ELR (cell line): ENCODE measurements around the gene CYB5R3.
"Not testable (repeated sequence)": the region's sequence is repeated elsewhere in the genome, so short reads cannot be mapped to it uniquely, and the experiment has no call there.

Source experiments
- DNase-seq: peaks from one replicate; pipeline ENCODE4 v3.0.0-alpha.2; 2015; ENCODE audit warnings: low read depth

CYB5R3 gene

GRCh38 chr22:42678894-42679293 is 29.7 kb upstream of the CYB5R3 start:
- no peak for DNase-seq

GRCh38 chr22:42677936-42678335 is 28.7 kb upstream of the CYB5R3 start:
- DNase-seq, result not testable (repeated sequence)

GRCh38 chr22:42676059-42676607 is 26.9 kb upstream of the CYB5R3 start:
- no peak for DNase-seq

GRCh38 chr22:42673898-42674401 is 24.8 kb upstream of the CYB5R3 start:
- no peak for DNase-seq

GRCh38 chr22:42673071-42673470 is 23.9 kb upstream of the CYB5R3 start:
- not testable (repeated sequence) for DNase-seq

DNA sequence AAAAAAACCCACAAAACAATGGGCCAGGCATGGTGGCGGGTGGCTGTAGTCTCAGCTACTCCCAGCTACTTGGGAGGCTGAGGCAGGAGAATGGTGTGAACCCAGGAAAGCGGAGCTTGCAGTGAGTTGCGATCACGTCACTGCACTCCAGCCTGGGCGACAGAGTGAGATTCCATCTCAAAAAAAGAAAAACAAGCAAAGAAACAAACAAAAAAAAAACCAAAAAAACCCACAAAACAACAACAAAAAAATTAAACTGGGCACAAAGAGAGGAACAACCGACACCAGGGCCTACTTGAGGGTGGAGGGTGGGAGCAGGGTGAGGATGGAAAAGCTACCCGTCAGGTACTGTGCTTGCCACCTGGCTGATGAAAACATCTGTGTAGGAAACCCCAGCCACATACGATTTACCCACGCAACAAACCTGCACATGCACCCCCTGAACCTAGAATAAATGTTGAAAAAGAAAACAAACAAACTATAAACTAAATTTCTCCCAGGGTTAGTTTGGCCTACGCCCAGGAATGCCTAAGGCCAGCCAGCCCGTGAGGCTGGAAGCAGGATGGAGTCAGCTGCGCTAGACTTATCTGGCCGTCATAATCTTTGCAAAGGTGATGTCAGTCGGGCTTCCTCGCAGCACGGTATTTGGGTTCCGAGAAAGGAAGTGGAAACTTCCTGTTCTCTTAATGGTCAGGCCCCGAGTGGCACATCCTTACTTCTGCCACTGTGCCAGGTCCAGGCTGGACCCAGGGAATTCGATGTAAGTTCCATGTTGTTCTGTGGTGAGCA is 21.9 kb upstream of the CYB5R3 start:
- peak; percentile 29 for DNase-seq

DNA sequence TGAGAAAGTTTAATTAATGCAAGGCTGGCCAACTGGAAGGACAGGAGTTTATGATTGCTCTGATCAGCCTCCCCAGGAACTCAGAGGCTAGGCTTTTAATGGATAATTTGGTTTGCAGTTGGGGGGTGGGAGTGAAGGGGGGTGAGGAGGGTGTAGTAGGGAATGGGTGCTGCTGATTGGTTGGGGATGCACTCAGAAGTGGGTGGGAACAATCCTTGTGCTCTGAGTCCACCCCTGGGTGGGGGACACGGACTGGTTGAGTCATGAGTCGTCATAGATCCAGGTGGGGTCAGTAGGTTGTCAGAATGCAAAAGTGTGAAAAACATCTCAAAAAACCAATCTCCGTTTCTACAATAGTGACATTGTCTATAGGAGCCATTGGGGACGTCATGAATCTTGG is 20.9 kb upstream of the CYB5R3 start:
- no peak for DNase-seq

- DNase-seq, result not testable (repeated sequence)
Observed at GRCh38 chr22:42666393-42666792, 17.2 kb upstream of the CYB5R3 start.

- DNase-seq, result no peak
Observed at GRCh38 chr22:42664976-42665831, 16.0 kb upstream of the CYB5R3 start.

DNA sequence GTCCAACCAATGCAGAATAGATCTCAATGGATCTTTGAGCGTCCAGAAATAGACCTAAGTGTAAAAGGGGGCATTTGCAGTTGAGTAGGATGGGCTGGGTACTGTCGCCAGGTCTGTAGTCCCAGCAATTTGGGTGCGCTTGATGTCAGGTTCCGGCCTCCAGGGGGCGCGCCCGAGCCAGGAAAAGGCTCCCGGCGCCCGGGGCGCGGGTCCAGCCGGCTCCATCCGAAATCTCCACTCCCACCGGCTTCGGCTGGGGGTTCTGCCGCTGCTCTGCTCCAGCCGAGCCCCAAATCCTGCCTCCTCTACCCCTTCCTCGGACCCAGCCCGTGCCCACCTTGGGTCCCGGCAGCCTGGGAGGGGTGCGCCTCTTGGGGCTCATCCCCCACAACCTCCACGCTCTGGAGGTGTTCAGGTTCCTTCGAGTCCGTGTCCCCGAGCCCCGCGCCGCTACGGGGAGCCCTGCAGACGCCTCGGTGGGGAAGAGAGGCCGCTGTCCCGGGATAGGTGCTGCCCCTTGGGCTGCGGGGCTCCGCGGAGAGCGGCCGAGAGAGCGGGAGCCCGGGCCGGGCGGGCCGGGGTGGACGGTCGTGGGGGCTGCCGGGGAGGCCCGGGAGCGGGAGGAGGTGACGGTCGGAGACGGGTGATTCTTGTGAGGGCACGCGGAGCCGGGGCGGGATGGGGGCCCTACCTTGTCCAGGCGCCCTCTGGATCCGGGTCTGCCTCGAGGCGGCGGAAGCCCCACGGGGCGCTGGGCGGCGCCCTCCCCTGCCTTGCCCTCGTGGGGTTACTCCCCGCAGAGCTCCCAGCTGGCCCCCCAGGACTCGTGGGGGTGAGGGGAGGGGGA is 13.0 kb upstream of the CYB5R3 start:
- peak; percentile 79 for DNase-seq

DNA sequence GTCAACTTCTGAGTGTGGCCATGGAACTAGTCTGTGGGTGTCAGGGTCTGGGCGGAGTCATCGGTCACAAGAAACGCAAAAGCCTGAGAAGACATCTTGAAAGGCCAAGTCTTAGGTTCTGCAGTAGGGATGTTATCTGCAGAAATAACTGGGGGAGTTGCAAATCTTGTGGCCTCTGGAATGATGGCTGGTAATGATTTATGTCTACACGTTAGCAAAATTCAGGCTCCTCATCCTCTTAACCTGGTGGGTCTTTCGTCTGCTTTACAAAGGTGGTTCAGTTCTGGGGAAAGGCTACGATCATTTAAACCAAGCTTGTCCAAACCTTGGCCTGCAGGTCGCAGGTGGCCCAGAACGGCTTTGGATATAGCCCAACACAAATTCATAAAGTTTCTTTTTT is 7.4 kb upstream of the CYB5R3 start:
- DNase-seq, result no peak

GRCh38 chr22:42655693-42656092 is 6.5 kb upstream of the CYB5R3 start:
- no peak for DNase-seq

DNA sequence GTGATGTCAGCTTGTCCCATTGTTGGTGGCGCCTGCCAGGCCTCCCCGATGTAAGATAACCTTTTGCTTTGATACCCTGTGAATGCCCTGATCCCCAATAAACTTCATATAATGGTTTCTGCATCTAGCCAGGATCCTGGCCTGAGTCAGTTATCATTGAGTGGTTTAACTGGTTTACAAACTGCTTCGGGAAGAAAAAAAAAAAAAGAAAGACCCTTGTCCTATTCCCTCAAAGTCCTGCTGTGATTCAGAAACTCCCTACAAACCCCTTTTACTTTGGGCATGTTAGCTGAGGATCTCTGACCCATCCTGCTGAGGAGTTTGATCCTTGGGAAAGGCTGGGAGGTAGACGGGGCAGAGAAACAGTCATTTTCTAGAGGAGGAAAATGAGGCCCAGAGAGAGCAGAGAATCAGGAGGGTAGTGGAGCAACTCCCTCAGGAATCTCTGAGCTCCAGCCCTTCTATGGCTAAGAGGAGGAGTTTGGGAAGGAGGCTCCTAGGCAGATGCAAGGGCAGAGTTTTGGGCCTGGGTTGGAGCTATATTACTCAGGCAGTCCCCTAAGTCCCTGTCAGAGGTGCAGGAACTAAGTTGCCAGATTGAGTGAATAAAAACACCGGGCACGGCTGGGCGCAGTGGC is 5.4 kb upstream of the CYB5R3 start:
- no peak for DNase-seq

- DNase-seq, result no peak
Observed at GRCh38 chr22:42653999-42654398, 4.8 kb upstream of the CYB5R3 start.

- DNase-seq, result peak; percentile 82
Observed at GRCh38 chr22:42651134-42651533, 1.9 kb upstream of the CYB5R3 start.

DNA sequence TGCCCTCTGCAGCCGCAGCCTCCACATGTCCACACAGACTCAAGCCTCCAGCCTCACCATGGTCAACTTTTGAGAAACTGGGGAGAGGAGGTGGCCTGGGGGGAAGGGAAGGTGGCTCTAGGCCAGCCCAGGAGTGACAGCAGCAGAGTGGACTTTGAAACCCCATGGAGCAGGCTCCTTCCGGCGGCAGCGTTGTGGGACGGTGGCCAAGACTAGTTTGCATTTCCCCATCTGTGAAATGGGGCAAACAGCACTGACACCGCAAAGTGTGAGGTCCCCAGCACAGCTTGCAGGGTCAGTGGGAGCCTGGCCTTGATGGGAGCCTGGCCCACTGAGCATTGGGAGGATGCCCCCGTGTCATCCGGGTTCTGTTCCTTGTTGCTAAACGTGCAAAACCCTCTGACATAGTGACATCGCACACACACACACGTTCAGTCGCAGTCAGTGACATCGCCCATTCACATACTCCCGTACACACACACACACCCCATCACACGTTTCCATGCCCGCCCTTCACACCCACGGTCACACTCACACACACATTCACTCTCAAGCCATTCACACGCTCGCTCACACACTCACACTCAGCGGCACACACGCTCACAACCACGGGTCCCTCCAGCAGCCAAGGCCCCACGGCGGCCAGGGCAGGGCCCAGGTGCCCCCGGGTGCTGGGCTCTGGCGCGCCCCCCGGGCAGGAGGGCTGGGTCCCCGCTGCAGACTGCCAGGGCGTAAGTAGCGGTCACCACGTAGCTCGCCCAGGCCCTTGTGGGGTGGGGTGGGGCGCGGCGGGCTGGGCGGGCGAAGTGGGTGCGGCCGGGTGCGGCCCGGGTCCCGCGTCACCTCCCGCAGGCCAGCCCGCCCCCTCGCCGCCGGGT is 585 bp downstream of the CYB5R3 start:
- peak; percentile 67 for DNase-seq

GRCh38 chr22:42648017-42648367 is 1.2 kb downstream of the CYB5R3 start:
- DNase-seq, result no peak

GRCh38 chr22:42646569-42647525 is 2.3 kb downstream of the CYB5R3 start:
- DNase-seq, result no peak

GRCh38 chr22:42645938-42646568 is 3.1 kb downstream of the CYB5R3 start:
- DNase-seq, result no peak
